PC-3 (cell line): ENCODE data around the gene PIGZ.

Experiments
- EZH2phosphoT487 ChIP-seq: fragments of 300-600 bp; sonication (generic); IDR thresholded peaks from 2 replicates; pipeline ENCODE4 v1.6.1; 2018; ENCODE audit warnings: mild to moderate bottlenecking, antibody characterized with exemption, low read length, borderline replicate concordance
- TF ChIP-seq, protein P1 (sequence below): fragments of 300-600 bp; sonication (generic); conservative IDR thresholded peaks from 2 replicates; pipeline ENCODE4 v1.5.1; 2017; ENCODE audit warnings: antibody characterized with exemption, low read depth, mild to moderate bottlenecking, low read length

DNA sequence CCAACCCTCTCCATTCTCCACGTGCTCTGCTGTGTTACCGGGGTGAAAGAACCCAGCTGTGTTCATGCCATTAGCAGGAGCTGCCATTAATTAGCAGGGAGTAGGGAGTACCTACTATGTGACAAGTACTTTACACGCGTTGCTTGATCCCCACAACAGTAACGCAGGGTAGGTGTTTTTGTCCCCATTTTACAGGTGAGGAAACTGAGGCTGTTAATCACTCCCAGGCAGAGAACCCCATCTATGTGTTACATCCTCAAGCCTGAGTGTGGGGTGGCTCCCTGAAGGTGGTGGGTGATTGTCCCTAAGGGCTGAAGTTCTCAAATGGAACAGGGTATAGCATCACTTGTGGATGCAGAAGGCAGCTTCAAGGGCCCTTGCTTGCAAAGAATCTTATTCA, 38.2 kb upstream of the PIGZ start:
- TF ChIP-seq, protein P1, sequence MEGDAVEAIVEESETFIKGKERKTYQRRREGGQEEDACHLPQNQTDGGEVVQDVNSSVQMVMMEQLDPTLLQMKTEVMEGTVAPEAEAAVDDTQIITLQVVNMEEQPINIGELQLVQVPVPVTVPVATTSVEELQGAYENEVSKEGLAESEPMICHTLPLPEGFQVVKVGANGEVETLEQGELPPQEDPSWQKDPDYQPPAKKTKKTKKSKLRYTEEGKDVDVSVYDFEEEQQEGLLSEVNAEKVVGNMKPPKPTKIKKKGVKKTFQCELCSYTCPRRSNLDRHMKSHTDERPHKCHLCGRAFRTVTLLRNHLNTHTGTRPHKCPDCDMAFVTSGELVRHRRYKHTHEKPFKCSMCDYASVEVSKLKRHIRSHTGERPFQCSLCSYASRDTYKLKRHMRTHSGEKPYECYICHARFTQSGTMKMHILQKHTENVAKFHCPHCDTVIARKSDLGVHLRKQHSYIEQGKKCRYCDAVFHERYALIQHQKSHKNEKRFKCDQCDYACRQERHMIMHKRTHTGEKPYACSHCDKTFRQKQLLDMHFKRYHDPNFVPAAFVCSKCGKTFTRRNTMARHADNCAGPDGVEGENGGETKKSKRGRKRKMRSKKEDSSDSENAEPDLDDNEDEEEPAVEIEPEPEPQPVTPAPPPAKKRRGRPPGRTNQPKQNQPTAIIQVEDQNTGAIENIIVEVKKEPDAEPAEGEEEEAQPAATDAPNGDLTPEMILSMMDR, result no peak
- no peak for TF ChIP-seq EZH2phosphoT487
